ENCODE measurements around the gene AKAP13.
A peak's percentile ranks its signal among the peaks of the same experiment; 100 is the strongest.

Gene AKAP13

GRCh38 chr15:85571780-85572179, 191.4 kb downstream of the AKAP13 start:
- H3K4me1 Mint-ChIP-seq, result peaks cover 12% of the 10 kb centered on the region
- no peak for TF ChIP-seq CTCF (IDR thresholded peaks at IDR 0.05)

DNA sequence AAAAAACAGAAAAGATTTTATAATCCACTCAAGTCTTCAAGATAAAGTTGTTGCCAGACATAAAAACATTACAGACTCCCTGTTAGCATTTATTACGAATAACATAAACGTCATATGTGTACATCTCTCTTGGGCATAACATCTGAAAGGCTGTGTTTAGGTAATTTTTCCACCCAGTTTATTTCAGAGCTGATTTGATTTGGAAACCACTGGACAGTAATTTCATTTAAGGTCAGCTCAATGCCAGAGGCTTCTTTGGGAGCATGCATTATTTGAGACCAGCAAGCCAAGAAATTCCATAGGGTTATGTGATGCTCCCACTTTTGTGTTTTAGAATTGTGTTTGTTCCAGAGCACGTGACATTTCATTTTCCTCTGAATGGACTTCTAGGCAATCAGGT, 196.0 kb downstream of the AKAP13 start:
- Mint-ChIP-seq H3K4me3 (no peak overlapping the region), H3K27ac (no peak overlapping the region), H3K9me3 (no peaks in the 10 kb centered on the region), H3K36me3 (ENCODE audit: low read depth) (peaks cover 38% of the 10 kb centered on the region), H3K4me1 (peaks cover 12% of the 10 kb centered on the region), H3K27me3 (ENCODE audit: low read depth, poor library complexity) (no peaks in the 10 kb centered on the region)
- no peak for DNase-seq
- TF ChIP-seq CTCF (IDR thresholded peaks at IDR 0.05), result no peak

More at GRCh38 chr15:85571780-85572179, 191.4 kb downstream of the AKAP13 start:
- no peak overlapping the region for H3K4me3 Mint-ChIP-seq
- no peak overlapping the region for H3K27ac Mint-ChIP-seq
- no peaks in the 10 kb centered on the region for H3K27me3 Mint-ChIP-seq (ENCODE audit: low read depth, poor library complexity)
- DNase-seq, result no peak
- peaks cover 4% of the 10 kb centered on the region for H3K9me3 Mint-ChIP-seq
- H3K36me3 Mint-ChIP-seq (ENCODE audit: low read depth), result peaks cover 25% of the 10 kb centered on the region

DNA sequence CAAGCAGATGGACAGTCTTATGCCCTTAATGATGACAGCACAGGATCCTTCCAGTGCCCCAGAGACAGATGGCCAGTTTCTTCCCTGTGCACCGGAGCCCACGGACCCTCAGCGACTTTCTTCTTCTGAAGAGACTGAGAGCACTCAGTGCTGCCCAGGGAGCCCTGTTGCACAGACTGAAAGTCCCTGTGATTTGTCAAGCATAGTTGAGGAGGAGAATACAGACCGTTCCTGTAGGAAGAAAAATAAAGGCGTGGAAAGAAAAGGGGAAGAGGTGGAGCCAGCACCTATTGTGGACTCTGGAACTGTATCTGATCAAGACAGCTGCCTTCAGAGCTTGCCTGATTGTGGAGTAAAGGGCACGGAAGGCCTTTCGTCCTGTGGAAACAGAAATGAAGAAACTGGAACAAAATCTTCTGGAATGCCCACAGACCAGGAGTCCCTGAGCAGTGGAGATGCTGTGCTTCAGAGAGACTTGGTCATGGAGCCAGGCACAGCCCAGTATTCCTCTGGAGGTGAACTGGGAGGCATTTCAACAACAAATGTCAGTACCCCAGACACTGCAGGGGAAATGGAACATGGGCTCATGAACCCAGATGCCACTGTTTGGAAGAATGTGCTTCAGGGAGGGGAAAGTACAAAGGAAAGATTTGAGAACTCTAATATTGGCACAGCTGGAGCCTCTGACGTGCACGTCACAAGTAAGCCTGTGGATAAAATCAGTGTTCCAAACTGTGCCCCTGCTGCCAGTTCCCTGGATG, 198.7 kb downstream of the AKAP13 start:
- H3K27me3 Mint-ChIP-seq (ENCODE audit: low read depth, poor library complexity), result no peaks in the 10 kb centered on the region
- peaks cover 39% of the 10 kb centered on the region for H3K4me1 Mint-ChIP-seq
- TF ChIP-seq CTCF (IDR thresholded peaks at IDR 0.05), result no peak
- peaks cover 53% of the 10 kb centered on the region for H3K36me3 Mint-ChIP-seq (ENCODE audit: low read depth)
- no peaks in the 10 kb centered on the region for H3K9me3 Mint-ChIP-seq
- peak overlapping the region; percentile 57 for H3K27ac Mint-ChIP-seq
- peak overlapping the region; percentile 24 for H3K4me3 Mint-ChIP-seq
- DNase-seq, result no peak

- H3K27me3 Mint-ChIP-seq (ENCODE audit: low read depth, poor library complexity), result no peaks in the 10 kb centered on the region
Measured at GRCh38 chr15:85579957-85580694, 199.7 kb downstream of the AKAP13 start.

GRCh38 chr15:85580879-85581278, 200.5 kb downstream of the AKAP13 start:
- H3K9me3 Mint-ChIP-seq, result no peaks in the 10 kb centered on the region
- no peak for TF ChIP-seq CTCF (IDR thresholded peaks at IDR 0.05)
- peaks cover 53% of the 10 kb centered on the region for H3K4me1 Mint-ChIP-seq
- no peak overlapping the region for H3K27ac Mint-ChIP-seq
- DNase-seq, result no peak
- H3K36me3 Mint-ChIP-seq (ENCODE audit: low read depth), result peaks cover 59% of the 10 kb centered on the region
- H3K27me3 Mint-ChIP-seq (ENCODE audit: low read depth, poor library complexity), result no peaks in the 10 kb centered on the region
- no peak overlapping the region for H3K4me3 Mint-ChIP-seq

More at GRCh38 chr15:85579957-85580694, 199.7 kb downstream of the AKAP13 start:
- TF ChIP-seq CTCF (IDR thresholded peaks at IDR 0.05), result no peak
- Mint-ChIP-seq H3K9me3 (no peaks in the 10 kb centered on the region), H3K4me3 (no peak overlapping the region), H3K27ac (no peak overlapping the region), H3K4me1 (peaks cover 47% of the 10 kb centered on the region), H3K36me3 (ENCODE audit: low read depth) (peaks cover 51% of the 10 kb centered on the region)
- no peak for DNase-seq

Data from nephron progenitor cell (in vitro differentiated cells).